ENCODE results near the gene EEF2K.
A peak's percentile ranks its signal among the peaks of the same experiment; 100 is the strongest.
"Not testable (repeated sequence)": the region's sequence is repeated elsewhere in the genome, so short reads cannot be mapped to it uniquely, and the experiment has no call there.

The EEF2K gene

GRCh38 chr16:22297871-22298733 is 92.0 kb downstream of the EEF2K start:
- DNase-seq = peak; percentile 78

DNA sequence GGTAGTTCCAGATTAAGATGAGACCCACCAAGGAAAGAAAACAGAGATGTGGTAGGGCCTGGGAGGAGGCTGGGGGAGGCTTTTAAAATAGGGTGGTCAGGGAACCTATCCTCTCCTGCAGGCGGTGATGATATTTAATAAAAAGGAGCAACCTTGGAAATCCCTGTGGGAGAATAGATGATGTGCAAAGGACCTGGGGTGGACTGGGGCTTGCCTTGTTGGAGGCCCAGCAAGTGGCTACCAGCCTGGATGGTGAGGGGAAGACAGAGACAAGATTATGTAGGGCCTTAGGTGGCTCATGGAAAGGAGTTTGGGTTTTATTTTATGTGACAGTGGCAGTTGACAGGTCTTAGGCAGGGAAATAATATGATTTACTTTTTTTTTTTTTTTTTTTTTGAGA is 93.0 kb downstream of the EEF2K start:
- no peak for DNase-seq

DNA sequence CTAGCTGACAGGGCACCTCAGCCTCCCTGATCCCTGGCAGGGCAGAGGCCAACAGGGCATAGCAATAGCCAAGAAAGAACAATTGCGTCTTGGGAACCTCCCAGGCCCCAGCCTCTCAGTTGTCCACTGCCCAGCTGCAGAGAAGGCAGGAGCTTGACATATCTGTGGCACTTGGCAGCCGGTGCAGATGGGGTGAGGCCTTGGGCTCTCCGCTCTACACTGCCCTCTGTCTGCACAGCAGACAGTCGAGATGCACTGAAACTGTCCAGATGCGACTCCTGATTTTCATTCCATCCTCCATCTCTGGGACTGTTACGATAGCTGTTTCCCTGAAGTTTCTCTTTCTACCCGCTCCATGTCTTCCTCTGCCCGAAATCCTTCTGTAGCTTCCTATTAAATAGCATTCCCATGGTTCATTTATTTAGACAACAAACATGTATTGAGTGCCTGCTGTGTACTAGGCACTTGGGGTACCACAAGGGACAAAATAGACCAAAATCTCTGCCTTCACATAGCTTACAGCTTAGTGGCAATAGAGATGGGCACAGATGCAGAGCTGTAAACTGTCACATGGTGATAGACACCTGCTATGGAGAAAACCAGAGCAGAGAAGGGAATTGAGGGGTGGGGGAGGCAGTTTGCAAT is 94.5 kb downstream of the EEF2K start:
- DNase-seq = peak; percentile 42

DNA sequence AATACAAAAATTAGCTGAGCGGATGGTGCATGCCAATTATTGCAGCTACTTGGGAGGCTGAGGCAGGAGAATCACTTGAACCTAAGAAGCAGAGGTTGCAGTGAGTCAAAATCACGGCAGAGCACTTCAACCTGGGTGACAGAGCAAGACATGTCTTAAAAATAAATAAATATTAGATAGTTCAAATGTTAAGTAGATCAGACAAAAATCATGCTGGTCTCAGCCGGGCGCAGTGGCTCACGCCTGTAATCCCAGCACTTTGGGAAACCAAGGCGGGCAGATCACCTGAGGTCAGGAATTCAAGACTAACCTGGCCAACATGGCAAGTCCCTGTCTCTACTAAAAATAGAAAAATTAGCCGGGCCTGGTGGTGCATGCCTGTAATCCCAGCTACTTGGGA is 95.3 kb downstream of the EEF2K start:
- not testable (repeated sequence) for DNase-seq

GRCh38 chr16:22302776-22303363 is 96.8 kb downstream of the EEF2K start:
- DNase-seq = no peak

DNA sequence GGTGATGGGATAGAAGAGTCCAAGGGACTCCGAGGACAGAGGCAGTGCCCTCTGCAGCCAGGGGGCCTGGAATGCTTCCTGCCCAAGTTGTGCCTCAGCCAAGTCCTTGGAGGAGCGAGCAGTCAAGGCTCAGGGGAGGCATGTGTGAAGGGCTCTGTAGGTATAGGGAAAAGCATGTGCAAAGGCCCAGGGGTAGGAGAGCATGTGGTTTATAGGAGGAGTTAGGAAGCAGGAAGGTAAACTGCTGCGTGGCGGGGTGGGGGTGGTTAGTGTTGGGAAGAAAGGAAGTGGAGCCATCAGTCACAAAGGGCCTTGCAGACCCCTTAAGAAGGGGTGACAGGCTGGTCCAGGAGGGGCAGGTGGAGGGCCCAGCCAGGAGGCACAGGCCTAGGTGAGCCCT is 98.3 kb downstream of the EEF2K start:
- no peak for DNase-seq

- DNase-seq = no peak
Observed at GRCh38 chr16:22306788-22307187, 100.7 kb downstream of the EEF2K start.

DNA sequence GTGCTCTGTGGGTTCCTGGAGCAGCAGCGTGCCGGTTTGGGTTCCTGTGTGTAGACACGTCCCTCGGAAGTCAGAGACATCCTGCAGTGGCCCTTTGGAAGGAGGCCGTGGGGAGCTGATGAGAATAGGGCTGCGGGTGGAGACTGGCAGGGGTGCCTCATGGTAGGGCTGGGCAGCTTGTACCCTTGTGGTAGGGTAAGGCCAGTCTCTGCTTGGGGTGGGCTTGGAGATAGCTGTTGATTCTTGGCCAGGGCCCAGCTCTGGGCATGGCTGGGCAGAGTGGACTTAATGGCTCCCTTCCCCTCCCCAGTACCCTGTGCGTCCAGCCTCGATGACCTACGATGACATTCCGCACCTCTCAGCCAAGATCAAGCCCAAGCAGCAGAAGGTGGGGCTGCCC is 101.8 kb downstream of the EEF2K start:
- no peak for DNase-seq

- no peak for DNase-seq
Observed at GRCh38 chr16:22308824-22309520, 102.9 kb downstream of the EEF2K start.

DNA sequence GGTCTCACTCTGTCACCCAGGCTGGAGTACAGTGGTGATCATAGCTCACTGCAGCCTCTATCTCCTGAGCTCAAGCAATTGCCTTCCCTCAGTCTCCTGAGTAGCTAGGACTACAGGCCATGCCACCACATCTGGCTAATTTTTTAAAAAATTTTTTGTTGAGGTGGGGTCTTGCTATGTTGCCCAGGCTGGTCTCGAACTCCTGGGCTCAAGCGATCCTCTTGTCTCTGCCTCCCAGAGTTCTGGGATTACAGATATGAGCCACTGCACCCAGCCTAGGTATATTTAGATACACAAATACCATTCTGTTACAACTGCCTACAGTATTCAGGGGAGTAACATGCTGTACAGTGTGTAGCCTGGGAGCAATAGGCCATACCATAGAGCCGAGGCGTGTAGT is 105.4 kb downstream of the EEF2K start:
- DNase-seq = no peak

DNA sequence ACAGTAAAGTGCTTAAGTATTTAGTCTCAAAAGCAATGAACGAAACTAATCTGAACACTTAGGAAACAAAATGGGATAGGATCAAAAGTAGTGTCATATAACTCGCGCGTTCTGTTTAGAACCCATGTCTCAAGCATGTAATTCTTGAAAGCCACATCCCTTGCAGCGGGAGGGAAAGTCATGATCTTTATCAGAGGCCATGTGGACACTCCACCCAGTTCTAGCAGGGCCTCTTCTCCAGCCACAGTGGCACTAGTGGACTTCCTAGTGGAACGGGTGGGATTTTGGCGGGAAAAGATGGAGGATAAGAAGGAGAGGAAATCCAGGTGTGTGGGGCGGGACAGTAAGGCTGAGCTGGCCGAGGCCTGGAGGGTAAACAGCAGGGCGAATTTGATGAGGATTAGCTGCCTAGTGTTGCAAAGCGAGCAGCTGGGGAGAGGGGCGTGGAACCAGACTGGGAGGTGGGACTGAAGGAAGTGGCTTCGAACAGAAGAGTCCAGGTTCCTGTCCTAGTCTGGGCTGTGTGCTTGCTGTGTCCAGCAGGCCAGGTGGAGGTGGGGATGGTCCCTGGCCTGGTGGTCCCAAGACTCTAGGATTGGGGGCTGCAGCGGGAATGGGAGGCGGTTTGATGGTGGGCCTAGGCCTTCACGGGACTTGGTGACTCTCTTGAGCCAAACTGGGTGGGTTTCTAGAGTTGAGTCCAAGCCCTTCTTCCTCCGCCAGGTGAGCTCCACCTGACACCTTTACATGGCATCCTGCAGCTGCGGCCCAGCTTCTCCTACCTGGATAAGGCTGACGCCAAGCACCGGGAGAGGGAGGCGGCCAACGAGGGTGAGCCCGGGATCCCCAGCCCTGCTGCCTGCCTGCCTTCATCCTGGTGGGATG is 107.1 kb downstream of the EEF2K start:
- no peak for DNase-seq

- no peak for DNase-seq
Observed at GRCh38 chr16:22313876-22314470, 107.9 kb downstream of the EEF2K start.

DNA sequence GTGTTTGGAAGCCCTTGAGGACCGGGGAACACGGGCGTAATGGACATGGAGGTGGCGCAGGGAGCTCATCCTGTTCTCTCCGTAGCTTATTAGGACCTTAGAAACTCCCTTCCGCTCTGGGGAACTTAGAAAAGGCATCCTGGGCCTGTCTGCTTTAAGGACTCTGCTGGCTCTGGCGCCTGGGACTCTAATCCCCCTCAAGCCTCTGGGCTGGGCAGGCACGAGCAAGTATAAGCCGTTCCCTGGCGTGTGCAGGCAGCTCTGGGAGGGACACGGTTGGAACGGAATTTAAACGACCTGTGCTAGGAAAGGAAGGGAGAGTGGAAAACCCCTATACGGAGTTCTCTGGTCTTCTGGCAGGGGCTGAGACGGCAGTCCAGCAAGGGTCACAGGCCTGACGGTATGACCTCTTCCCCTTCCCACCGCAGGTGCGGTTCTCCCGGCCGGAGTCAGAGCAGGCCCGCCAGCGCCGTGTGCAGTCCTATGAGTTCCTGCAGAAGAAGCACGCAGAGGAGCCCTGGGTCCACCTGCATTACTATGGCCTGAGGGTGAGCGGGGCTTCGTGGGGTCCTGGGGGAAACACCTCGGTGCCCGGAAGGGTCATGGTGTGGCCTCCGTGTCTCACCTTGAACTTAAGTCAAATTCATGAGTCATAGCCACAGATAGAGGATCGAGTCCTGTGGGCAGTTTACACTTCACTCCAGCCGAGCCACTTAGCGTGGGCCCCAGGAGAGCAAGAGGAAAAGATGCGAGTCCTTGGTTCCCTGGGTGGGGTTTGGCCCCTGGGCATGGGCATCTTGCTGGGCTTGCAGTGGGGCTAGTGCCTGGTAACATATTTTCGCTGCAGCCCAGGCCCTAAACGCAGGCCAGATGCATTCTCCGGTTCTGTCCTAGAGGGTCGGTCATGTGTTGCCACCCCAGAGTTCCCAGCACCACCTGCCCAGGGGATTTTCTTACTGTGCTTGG is 108.9 kb downstream of the EEF2K start:
- no peak for DNase-seq

GRCh38 chr16:22315979-22316378 is 109.9 kb downstream of the EEF2K start:
- no peak for DNase-seq

- DNase-seq = no peak
Observed at GRCh38 chr16:22316411-22316811, 110.3 kb downstream of the EEF2K start.

- no peak for DNase-seq
Observed at GRCh38 chr16:22317001-22317530, 111.0 kb downstream of the EEF2K start.

DNA sequence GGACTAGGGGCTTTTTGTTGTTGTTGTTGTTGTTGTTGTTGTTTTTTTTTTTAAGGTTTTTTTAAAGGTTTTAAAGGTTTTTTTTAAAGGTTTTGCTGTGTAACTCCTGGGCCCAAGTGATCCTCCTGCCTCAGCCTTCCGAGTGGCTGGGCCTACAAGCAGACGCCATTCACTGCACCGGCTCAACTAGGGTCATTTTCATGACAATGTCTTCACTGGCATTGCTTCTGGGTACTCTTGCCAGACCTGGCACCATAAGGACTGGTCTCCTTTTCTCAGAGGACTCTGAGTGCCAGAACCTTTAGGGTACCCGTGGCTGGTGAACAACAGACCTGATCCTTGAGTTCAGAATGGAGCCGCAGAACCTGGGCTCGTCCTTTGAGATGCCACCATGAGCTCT is 111.5 kb downstream of the EEF2K start:
- DNase-seq = no peak

- DNase-seq = no peak
Observed at GRCh38 chr16:22318690-22319358, 112.7 kb downstream of the EEF2K start.

DNA sequence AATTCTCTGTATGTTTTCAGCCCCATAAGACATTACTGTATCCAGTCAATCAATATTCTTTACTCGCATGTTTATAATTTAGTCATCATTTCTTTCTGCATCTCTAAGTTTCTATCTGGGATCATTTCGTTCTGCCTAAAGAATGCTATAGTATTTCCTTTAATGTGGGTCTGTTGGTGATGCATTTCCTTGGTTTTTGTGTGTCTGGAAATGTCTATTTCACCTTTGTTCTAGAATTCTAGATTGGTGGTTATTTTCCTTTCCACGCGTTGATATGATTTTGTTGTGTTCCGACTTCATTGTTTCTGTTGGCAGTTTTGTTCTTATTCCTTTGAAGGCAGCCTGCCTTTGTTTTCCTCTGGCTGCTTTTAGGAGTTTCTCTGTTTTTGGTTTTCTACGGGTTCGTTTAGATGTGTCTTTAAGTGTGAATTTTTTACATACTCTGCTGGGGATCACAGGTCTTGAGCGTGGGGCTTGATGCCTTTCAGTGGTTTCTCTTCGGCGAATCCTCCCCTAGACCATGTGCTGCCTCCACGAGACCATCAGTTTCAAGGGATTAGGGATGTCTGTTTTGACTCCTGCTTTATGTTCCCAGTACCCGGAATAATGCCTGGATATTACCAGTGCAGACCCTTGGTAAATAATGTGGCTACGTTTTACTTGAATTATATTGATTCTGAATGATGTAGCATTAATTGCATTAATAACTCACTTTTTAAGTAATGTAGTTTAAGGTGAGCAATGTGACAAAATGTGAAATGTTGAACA is 114.7 kb downstream of the EEF2K start:
- no peak for DNase-seq
